Sigmoid colon (tissue), 4 donors: ENCODE data around the gene TMUB1.

Experiments used
- EP300 ChIP-seq, 4 donors: sonication (generic); formaldehyde crosslinking; IDR thresholded peaks; one replicate each; pipeline ENCODE4 v1.6.1; 2017; ENCODE audit warnings: antibody characterized with exemption in 4 of 4
- POLR2A ChIP-seq, 2 donors: fragments of 450-650 bp; IDR thresholded peaks; one replicate each; pipeline ENCODE4 v1.6.1; 2016; ENCODE audit warnings: antibody characterized with exemption in 2 of 2, mild to moderate bottlenecking in 2 of 2, moderate library complexity in 2 of 2
- POLR2AphosphoS5 ChIP-seq, 4 donors: sonication (generic); formaldehyde crosslinking; IDR thresholded peaks; one replicate each; pipeline ENCODE4 v1.6.1; 2017; ENCODE audit warnings: antibody characterized with exemption in 4 of 4
- TF ChIP-seq, protein P1 (sequence below), 4 experiments: fragments of 450-650 bp in 3 of 4; fragments of 200-600 bp in 1 of 4; IDR thresholded peaks; one replicate each; pipeline ENCODE4 v1.5.1; 2016 to 2019; ENCODE audit warnings: antibody characterized with exemption in 4 of 4, mild to moderate bottlenecking in 3 of 4, moderate library complexity in 2 of 4

- TF ChIP-seq POLR2A (IDR thresholded peaks at IDR 0.05) (no peak), POLR2AphosphoS5 (IDR thresholded peaks at IDR 0.05) (no peak), EP300 (IDR thresholded peaks at IDR 0.05) (no peak)
- TF ChIP-seq, protein P1, sequence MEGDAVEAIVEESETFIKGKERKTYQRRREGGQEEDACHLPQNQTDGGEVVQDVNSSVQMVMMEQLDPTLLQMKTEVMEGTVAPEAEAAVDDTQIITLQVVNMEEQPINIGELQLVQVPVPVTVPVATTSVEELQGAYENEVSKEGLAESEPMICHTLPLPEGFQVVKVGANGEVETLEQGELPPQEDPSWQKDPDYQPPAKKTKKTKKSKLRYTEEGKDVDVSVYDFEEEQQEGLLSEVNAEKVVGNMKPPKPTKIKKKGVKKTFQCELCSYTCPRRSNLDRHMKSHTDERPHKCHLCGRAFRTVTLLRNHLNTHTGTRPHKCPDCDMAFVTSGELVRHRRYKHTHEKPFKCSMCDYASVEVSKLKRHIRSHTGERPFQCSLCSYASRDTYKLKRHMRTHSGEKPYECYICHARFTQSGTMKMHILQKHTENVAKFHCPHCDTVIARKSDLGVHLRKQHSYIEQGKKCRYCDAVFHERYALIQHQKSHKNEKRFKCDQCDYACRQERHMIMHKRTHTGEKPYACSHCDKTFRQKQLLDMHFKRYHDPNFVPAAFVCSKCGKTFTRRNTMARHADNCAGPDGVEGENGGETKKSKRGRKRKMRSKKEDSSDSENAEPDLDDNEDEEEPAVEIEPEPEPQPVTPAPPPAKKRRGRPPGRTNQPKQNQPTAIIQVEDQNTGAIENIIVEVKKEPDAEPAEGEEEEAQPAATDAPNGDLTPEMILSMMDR (IDR thresholded peaks at IDR 0.05), result no peak
Observed at GRCh38 chr7:151043959-151044358, 39.3 kb downstream of the TMUB1 start.
